Loucy (cell line): Measurements from ENCODE around the gene CYP17A1.

Experiments used
- EZH2phosphoT487 ChIP-seq: fragments of 200-600 bp; IDR thresholded peaks from 2 replicates; pipeline ENCODE4 v1.6.1; 2018; ENCODE audit warnings: antibody characterized with exemption, mild to moderate bottlenecking, moderate library complexity, borderline replicate concordance
- TF ChIP-seq, protein P1 (sequence below): fragments of 200-600 bp; sonication (generic); conservative IDR thresholded peaks from 2 replicates; pipeline ENCODE4 v1.5.1; 2014; ENCODE audit warnings: mild to moderate bottlenecking, antibody characterized with exemption, low read length

GRCh38 chr10:102815790-102816549 is 21.2 kb downstream of the CYP17A1 start:
- TF ChIP-seq, protein P1, sequence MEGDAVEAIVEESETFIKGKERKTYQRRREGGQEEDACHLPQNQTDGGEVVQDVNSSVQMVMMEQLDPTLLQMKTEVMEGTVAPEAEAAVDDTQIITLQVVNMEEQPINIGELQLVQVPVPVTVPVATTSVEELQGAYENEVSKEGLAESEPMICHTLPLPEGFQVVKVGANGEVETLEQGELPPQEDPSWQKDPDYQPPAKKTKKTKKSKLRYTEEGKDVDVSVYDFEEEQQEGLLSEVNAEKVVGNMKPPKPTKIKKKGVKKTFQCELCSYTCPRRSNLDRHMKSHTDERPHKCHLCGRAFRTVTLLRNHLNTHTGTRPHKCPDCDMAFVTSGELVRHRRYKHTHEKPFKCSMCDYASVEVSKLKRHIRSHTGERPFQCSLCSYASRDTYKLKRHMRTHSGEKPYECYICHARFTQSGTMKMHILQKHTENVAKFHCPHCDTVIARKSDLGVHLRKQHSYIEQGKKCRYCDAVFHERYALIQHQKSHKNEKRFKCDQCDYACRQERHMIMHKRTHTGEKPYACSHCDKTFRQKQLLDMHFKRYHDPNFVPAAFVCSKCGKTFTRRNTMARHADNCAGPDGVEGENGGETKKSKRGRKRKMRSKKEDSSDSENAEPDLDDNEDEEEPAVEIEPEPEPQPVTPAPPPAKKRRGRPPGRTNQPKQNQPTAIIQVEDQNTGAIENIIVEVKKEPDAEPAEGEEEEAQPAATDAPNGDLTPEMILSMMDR, result no peak
- TF ChIP-seq EZH2phosphoT487, result no peak
